OCI-LY7 (cell line): ENCODE data around the gene TNP1. TPM values are rescaled to one million over a fixed set of nuclear protein-coding genes. Genes with fewer than 3 reads are reported as not detected.

ENCODE experiments used
- BruUV-seq: library from RNA; stranded (reverse); fragments of 400-500 nt; replicated peaks from 2 replicates; lab custom pipeline; 2021; lab: Mats Ljungman, UMichigan
- CTCF ChIA-PET: fragments of 300-600 bp; sonication (Branson Sonifier 250); formaldehyde crosslinking; loops from one replicate; lab custom pipeline; 2022; ENCODE audit warnings: antibody characterized with exemption; ENCODE audit not compliant: unreplicated experiment; lab: Charles Lee
- POLR2A ChIA-PET: fragments of 300-600 bp; sonication (Branson Sonifier 250); formaldehyde crosslinking; loops from one replicate; lab custom pipeline; 2022; ENCODE audit warnings: antibody characterized with exemption; lab: Charles Lee
- DNase-seq: peaks from one replicate; pipeline ENCODE4 v3.0.0-alpha.2; 2015; ENCODE audit warnings: low spot score
- H2AFZ ChIP-seq: fragments of 200-600 bp; sonication (generic), shearing (Covaris generic); 2 replicates; pipeline ENCODE4 v1.6.1; 2014; ENCODE audit warnings: mild to moderate bottlenecking, antibody characterized with exemption, low read length, moderate library complexity
- H3K27ac ChIP-seq: fragments of 200-600 bp; sonication (generic); 2 replicates; pipeline ENCODE4 v1.5.1; 2014; ENCODE audit warnings: mixed run types, low read depth, mild to moderate bottlenecking, moderate library complexity, low read length, inconsistent platforms; ENCODE audit not compliant: poor library complexity, severe bottlenecking
- H3K36me3 ChIP-seq: fragments of 200-600 bp; sonication (generic); 2 replicates; pipeline ENCODE4 v1.6.1; 2014; ENCODE audit warnings: mild to moderate bottlenecking, antibody characterized with exemption, low read length, moderate library complexity, mixed read lengths; ENCODE audit not compliant: insufficient read depth
- H3K4me1 ChIP-seq: fragments of 200-600 bp; sonication (generic); 2 replicates; pipeline ENCODE4 v1.5.1; 2014; ENCODE audit warnings: mild to moderate bottlenecking, low read length; ENCODE audit not compliant: insufficient read depth, poor library complexity, severe bottlenecking
- H3K4me2 ChIP-seq: fragments of 200-600 bp; sonication (generic); 2 replicates; pipeline ENCODE4 v1.6.1; 2014; ENCODE audit warnings: mild to moderate bottlenecking, low read length
- H3K4me3 ChIP-seq: fragments of 200-600 bp; sonication (generic); 2 replicates; pipeline ENCODE4 v1.5.1; 2014; ENCODE audit warnings: mild to moderate bottlenecking, low read depth, low read length; ENCODE audit not compliant: poor library complexity, severe bottlenecking
- H3K79me2 ChIP-seq: fragments of 200-600 bp; sonication (generic); 2 replicates; pipeline ENCODE4 v1.6.1; 2016; ENCODE audit warnings: low read depth, mild to moderate bottlenecking, low read length, moderate library complexity, mixed read lengths; ENCODE audit not compliant: insufficient read depth
- H3K9me2 ChIP-seq: fragments of 200-600 bp; sonication (generic); 2 replicates; pipeline ENCODE4 v1.6.1; 2016; ENCODE audit warnings: mild to moderate bottlenecking, low read length, mixed read lengths; ENCODE audit not compliant: insufficient read depth
- H3K9me3 ChIP-seq: fragments of 200-600 bp; sonication (generic); 2 replicates; pipeline ENCODE4 v1.6.1; 2014; ENCODE audit warnings: mild to moderate bottlenecking, mixed run types, low read length, mixed read lengths
- H4K20me1 ChIP-seq: fragments of 200-600 bp; sonication (generic); 2 replicates; pipeline ENCODE4 v1.6.1; 2014; ENCODE audit warnings: mild to moderate bottlenecking, antibody characterized with exemption, low read length, moderate library complexity, mixed read lengths; ENCODE audit not compliant: insufficient read depth
- CTCF ChIP-seq: fragments of 200-600 bp; sonication (generic); conservative IDR thresholded peaks from 2 replicates; pipeline ENCODE4 v1.5.1; 2014; ENCODE audit warnings: mild to moderate bottlenecking, antibody characterized with exemption, low read length, moderate library complexity, mixed read lengths
- EZH2phosphoT487 ChIP-seq: fragments of 200-600 bp; sonication (generic); IDR thresholded peaks from 2 replicates; pipeline ENCODE4 v1.6.1; 2018; ENCODE audit warnings: low read depth, borderline replicate concordance, mild to moderate bottlenecking, mixed run types, antibody characterized with exemption, low read length, moderate library complexity, mixed read lengths
- intact Hi-C: fragments of 100-400 bp; cut with micrococcal nuclease; formaldehyde crosslinking; loops from one replicate; pipeline ENCODE4 v1.10.0; 2022; ENCODE audit not compliant: unreplicated experiment
- total RNA-seq, 2 experiments: library from RNA; depleted of rRNA in 1 of 2; stranded (reverse); fragments of >200 nt in 1 of 2; shearing (Covaris generic) in 1 of 2; gene quantifications; 2 replicates each; pipeline ENCODE4 v1.2.3, GENCODE V29; 2014 to 2022

TNP1 gene
- total RNA-seq, 2 experiments from 2014 or later: not detected

- no peak overlapping the region for H3K4me2 ChIP-seq
- no peak overlapping the region for H3K4me3 ChIP-seq
- intact Hi-C loops: no loop called here
- H3K79me2 ChIP-seq: no peaks in the 10 kb centered on the region
- CTCF ChIA-PET: no interaction called here
- TF ChIP-seq CTCF: no peak
- no peak for TF ChIP-seq EZH2phosphoT487
- H3K9me2 ChIP-seq: no peaks in the 10 kb centered on the region
- H4K20me1 ChIP-seq: no peaks in the 10 kb centered on the region
- POLR2A ChIA-PET: no interaction called here
- no peaks in the 10 kb centered on the region for H3K9me3 ChIP-seq
- H3K27ac ChIP-seq: no peak overlapping the region
- H3K36me3 ChIP-seq: no peaks in the 10 kb centered on the region
- H3K4me1 ChIP-seq: no peaks in the 10 kb centered on the region
- no peak overlapping the region for H2AFZ ChIP-seq
- no TSS peak for BruUV-seq
- no peak for DNase-seq
Observed at GRCh38 chr2:216837740-216838139, 22.1 kb downstream of the TNP1 start.

GRCh38 chr2:216833061-216833460 lies 26.8 kb downstream of the TNP1 start:
- CTCF ChIA-PET: no interaction called here
- intact Hi-C loops: no loop called here
- no peaks in the 10 kb centered on the region for H4K20me1 ChIP-seq

More at GRCh38 chr2:216833061-216833460, 26.8 kb downstream of the TNP1 start:
- H3K27ac ChIP-seq: no peak overlapping the region
- H3K36me3 ChIP-seq: no peaks in the 10 kb centered on the region
- POLR2A ChIA-PET: no interaction called here
- H3K9me2 ChIP-seq: no peaks in the 10 kb centered on the region
- no peak overlapping the region for H3K4me2 ChIP-seq
- no peak overlapping the region for H3K4me3 ChIP-seq
- H2AFZ ChIP-seq: no peak overlapping the region
- BruUV-seq: no TSS peak
- H3K79me2 ChIP-seq: no peaks in the 10 kb centered on the region
- TF ChIP-seq EZH2phosphoT487 (no peak), CTCF (no peak)
- DNase-seq: no peak
- no peaks in the 10 kb centered on the region for H3K9me3 ChIP-seq
- H3K4me1 ChIP-seq: no peaks in the 10 kb centered on the region
